ENCODE data around the gene S100G.

DNA sequence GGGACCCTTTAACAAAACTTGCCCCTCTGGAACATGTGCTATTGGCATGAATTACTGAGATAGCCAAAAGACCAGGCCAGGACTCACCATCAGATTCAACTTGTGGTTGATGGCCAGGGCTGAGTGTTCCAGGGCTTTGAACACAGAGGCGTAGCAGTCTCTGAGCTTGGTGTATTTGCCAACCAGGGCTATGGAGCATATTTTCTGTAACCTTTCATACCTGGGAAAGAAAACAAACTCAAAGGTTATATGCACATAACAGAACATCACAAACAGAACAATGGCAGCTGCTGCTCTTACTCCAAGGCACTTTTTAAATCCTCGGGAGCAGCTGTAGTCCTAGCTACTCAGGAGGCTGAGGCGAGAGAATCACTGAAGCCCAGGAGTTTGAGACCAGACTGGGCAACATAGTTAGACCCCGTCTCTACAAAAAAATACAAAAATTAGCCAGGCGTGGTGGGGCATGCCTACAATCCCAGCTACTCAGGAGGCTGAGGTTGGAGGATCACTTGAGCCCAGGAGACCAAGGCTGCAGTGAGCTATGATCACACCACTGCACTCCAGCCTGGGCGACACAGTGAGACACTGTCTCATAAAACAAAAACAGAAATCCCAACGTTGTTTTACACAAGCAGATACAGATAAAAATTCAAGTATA, 33.2 kb downstream of the S100G start:
- no peak for TF ChIP-seq YY1 (IDR thresholded peaks at IDR 0.05; ENCODE audit: insufficient read depth, insufficient read length)
- no peak for TF ChIP-seq SUZ12 (IDR thresholded peaks at IDR 0.05; ENCODE audit: extremely low read depth, insufficient read depth, insufficient read length)
- TF ChIP-seq ZNF274 (IDR thresholded peaks at IDR 0.05; ENCODE audit: low read depth, low read length) = no peak

Measured in NT2/D1 (cell line).